Large intestine (tissue), 3 donors: ENCODE results near the gene LYST. TPM values are rescaled to one million over a fixed set of nuclear protein-coding genes. Genes with fewer than 3 reads are reported as not detected.
A peak's percentile ranks its signal among the peaks of the same experiment; 100 is the strongest.

ENCODE experiments used
- DNase-seq, 2 donors: peaks; one replicate each; pipeline versions ENCODE4 v3.0.0 to v3.0.0-alpha.2; 2013
- H3K27ac ChIP-seq: one replicate; pipeline ENCODE4 v1.5.1; 2013; ENCODE audit warnings: low read length
- H3K27me3 ChIP-seq: 2 replicates; pipeline ENCODE4 v1.6.1; 2013; ENCODE audit warnings: low read length; ENCODE audit not compliant: control insufficient read depth, insufficient read depth
- H3K36me3 ChIP-seq: 2 replicates; pipeline ENCODE4 v1.6.1; 2013; ENCODE audit warnings: low read length; ENCODE audit not compliant: control insufficient read depth, insufficient read depth
- H3K4me1 ChIP-seq: one replicate; pipeline ENCODE4 v1.6.1; 2013; ENCODE audit warnings: low read length; ENCODE audit not compliant: control insufficient read depth, insufficient read depth
- H3K4me3 ChIP-seq: one replicate; pipeline ENCODE4 v1.5.1; 2013; ENCODE audit warnings: low read length
- H3K9me3 ChIP-seq: one replicate; pipeline ENCODE4 v1.6.1; 2013; ENCODE audit warnings: mild to moderate bottlenecking, low read depth, low read length, moderate library complexity; ENCODE audit not compliant: control insufficient read depth
- WGBS: methylation state at CpG from one replicate; pipeline ENCODE4 v1.1.5; 2013; ENCODE audit warnings: low lambda C conversion rate; ENCODE audit not compliant: insufficient coverage; 5-methylcytosine and 5-hydroxymethylcytosine counted together
- polyA plus RNA-seq: library from polyadenylated mRNA; unstranded; fragments of 120-200 nt; gene quantifications from one replicate; pipeline ENCODE4 v1.2.1, GENCODE V29; 2013

LYST gene
- polyA plus RNA-seq, 1 donor: 6.3 TPM

DNA sequence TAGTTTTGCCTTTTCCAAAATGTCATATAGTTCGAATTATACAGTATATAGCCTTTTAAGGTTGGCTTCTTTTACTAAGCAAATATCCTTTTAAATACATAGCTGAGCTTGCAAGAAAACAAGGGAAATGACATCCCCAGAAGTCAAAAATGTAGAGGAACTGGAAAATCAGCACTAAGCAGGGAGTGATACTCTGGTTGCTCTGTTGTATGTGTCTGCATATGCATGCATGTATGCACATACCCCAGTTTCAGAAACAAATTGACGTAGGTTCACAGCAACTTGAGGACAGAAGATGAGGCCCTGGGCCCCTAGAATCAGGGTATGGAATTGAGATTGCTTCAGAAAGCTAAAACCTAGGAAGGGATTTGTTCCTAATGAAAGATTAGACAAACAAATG is 142.0 kb downstream of the LYST start:
- Histone ChIP-seq H3K9me3 (no peaks in the 10 kb centered on the region), H3K27me3 (no peaks in the 10 kb centered on the region), H3K27ac (no peak overlapping the region), H3K4me1 (peaks cover 6% of the 10 kb centered on the region), H3K4me3 (no peak overlapping the region), H3K36me3 (peaks cover 8% of the 10 kb centered on the region)
- DNase-seq: no peak
- WGBS: 100% methylated on average over 1 of the region's 2 CpGs

- no peaks in the 10 kb centered on the region for H3K9me3 ChIP-seq
- no peaks in the 10 kb centered on the region for H3K27me3 ChIP-seq
- no peak overlapping the region for H3K27ac ChIP-seq
- WGBS: 100% methylated on average over 2 of the region's 2 CpGs
- no peak for DNase-seq
- no peak overlapping the region for H3K4me3 ChIP-seq
- peaks cover 6% of the 10 kb centered on the region for H3K36me3 ChIP-seq
- peaks cover 6% of the 10 kb centered on the region for H3K4me1 ChIP-seq
These were observed 143.8 kb downstream of the LYST start for GRCh38 chr1:235722858-235723257.

- no peak overlapping the region for H3K4me3 ChIP-seq
- no peaks in the 10 kb centered on the region for H3K9me3 ChIP-seq
- peaks cover 6% of the 10 kb centered on the region for H3K4me1 ChIP-seq
- H3K27me3 ChIP-seq: no peaks in the 10 kb centered on the region
- 40% methylated on average over 1 of the region's 4 CpGs for WGBS
- peak overlapping the region; percentile 60 for H3K27ac ChIP-seq
- H3K36me3 ChIP-seq: peaks cover 6% of the 10 kb centered on the region
- DNase-seq: peak; percentile 83 to 93
These were observed 144.7 kb downstream of the LYST start for GRCh38 chr1:235721982-235722381.

- H3K27me3 ChIP-seq: no peaks in the 10 kb centered on the region
- no peak overlapping the region for H3K4me3 ChIP-seq
- H3K36me3 ChIP-seq: peaks cover 6% of the 10 kb centered on the region
- H3K9me3 ChIP-seq: no peaks in the 10 kb centered on the region
- H3K4me1 ChIP-seq: peaks cover 6% of the 10 kb centered on the region
- WGBS: 100% methylated on average over 1 of the region's 4 CpGs
- no peak for DNase-seq
- H3K27ac ChIP-seq: no peak overlapping the region
These were observed 146.2 kb downstream of the LYST start for GRCh38 chr1:235720544-235720943.

GRCh38 chr1:235714205-235714897 is 152.4 kb downstream of the LYST start:
- H3K4me1 ChIP-seq: peaks cover under 1% of the 10 kb centered on the region
- 33% methylated on average over 1 of the region's 4 CpGs for WGBS
- H3K27ac ChIP-seq: no peak overlapping the region
- no peaks in the 10 kb centered on the region for H3K9me3 ChIP-seq
- H3K4me3 ChIP-seq: no peak overlapping the region
- no peaks in the 10 kb centered on the region for H3K27me3 ChIP-seq
- DNase-seq: no peak
- H3K36me3 ChIP-seq: no peaks in the 10 kb centered on the region

GRCh38 chr1:235712812-235713211 is 153.9 kb downstream of the LYST start:
- no peaks in the 10 kb centered on the region for H3K9me3 ChIP-seq
- peaks cover 12% of the 10 kb centered on the region for H3K4me1 ChIP-seq
- WGBS: 100% methylated on average over 1 of the region's 1 CpG
- H3K4me3 ChIP-seq: no peak overlapping the region
- H3K36me3 ChIP-seq: no peaks in the 10 kb centered on the region
- no peak overlapping the region for H3K27ac ChIP-seq
- no peaks in the 10 kb centered on the region for H3K27me3 ChIP-seq
- no peak for DNase-seq

DNA sequence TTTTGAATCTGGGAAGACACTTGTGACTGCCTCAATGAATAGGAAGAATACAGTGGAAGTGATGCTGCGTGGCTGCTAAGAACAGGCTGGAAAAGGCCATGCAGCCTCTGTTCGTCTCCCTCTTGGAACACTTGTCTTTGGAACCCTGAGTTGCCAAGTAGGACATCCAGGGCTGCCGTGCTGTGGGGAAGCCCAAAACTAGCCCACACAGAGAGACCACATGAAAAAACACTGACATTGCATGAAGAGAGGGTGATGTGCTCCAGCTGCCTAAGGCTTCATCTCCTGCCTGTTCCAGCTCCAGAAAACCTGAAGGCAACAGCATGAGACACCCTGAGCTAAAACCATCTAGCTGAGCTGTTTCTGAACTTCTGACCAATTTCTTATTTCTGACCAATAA is 156.0 kb downstream of the LYST start:
- Histone ChIP-seq H3K27ac (no peak overlapping the region), H3K27me3 (no peaks in the 10 kb centered on the region), H3K4me1 (peaks cover 12% of the 10 kb centered on the region), H3K9me3 (no peaks in the 10 kb centered on the region), H3K4me3 (no peak overlapping the region), H3K36me3 (no peaks in the 10 kb centered on the region)
- WGBS: no CpG with 5 or more reads among the region's 3 CpGs
- no peak for DNase-seq

DNA sequence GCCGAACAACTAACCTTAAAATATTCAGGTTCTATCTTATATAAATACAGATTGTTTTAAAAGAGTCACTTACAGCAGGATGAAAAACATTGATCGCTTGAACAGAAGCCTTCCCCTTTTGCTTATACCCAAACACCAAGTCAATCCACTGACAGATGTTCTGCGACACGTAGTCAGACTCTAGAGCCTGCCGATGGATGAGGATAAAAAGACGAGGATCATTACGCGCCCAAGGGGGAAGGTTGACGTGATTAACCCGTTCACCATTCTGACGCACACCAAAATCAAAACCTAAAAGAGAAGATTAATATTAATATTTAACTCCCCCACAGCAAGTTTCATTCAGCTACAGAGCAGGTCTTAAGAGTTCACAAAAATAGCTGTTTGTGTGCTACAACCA is 157.7 kb downstream of the LYST start:
- no peaks in the 10 kb centered on the region for H3K9me3 ChIP-seq
- 60% methylated on average over 1 of the region's 11 CpGs for WGBS
- DNase-seq: no peak
- H3K4me1 ChIP-seq: peaks cover 12% of the 10 kb centered on the region
- peak overlapping the region; percentile 86 for H3K27ac ChIP-seq
- H3K36me3 ChIP-seq: no peaks in the 10 kb centered on the region
- no peaks in the 10 kb centered on the region for H3K27me3 ChIP-seq
- H3K4me3 ChIP-seq: no peak overlapping the region

- H3K4me1 ChIP-seq: peaks cover 12% of the 10 kb centered on the region
- no CpG with 5 or more reads among the region's 4 CpGs for WGBS
- no peaks in the 10 kb centered on the region for H3K36me3 ChIP-seq
- peak overlapping the region; percentile 86 for H3K27ac ChIP-seq
- H3K9me3 ChIP-seq: no peaks in the 10 kb centered on the region
- no peak overlapping the region for H3K4me3 ChIP-seq
- peak; percentile 72 to 91 for DNase-seq
- no peaks in the 10 kb centered on the region for H3K27me3 ChIP-seq
These were observed 158.2 kb downstream of the LYST start for GRCh38 chr1:235708390-235708962.

DNA sequence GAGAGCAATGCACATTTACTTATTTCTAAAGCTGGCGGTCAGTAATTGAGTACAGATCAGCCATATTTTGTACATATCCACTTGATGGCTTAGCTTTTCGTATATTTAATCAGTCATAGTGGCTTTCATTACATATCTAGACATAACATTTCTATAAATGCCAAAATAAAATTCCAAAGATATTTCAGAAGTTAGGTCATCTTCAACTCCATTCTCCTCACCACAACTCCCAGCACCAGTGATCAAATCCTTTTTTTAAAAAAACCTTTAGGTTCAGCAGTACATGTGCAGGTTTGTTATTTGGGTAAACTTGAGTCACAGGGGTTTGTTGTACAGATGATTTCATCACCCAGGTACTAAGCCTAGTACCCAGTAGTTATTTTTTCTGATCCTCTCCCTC is 163.2 kb downstream of the LYST start:
- H3K27ac ChIP-seq: no peak overlapping the region
- no peaks in the 10 kb centered on the region for H3K9me3 ChIP-seq
- DNase-seq: no peak
- no CpG with 5 or more reads among the region's 2 CpGs for WGBS
- peaks cover 4% of the 10 kb centered on the region for H3K36me3 ChIP-seq
- H3K27me3 ChIP-seq: no peaks in the 10 kb centered on the region
- H3K4me3 ChIP-seq: no peak overlapping the region
- H3K4me1 ChIP-seq: peaks cover 5% of the 10 kb centered on the region

DNA sequence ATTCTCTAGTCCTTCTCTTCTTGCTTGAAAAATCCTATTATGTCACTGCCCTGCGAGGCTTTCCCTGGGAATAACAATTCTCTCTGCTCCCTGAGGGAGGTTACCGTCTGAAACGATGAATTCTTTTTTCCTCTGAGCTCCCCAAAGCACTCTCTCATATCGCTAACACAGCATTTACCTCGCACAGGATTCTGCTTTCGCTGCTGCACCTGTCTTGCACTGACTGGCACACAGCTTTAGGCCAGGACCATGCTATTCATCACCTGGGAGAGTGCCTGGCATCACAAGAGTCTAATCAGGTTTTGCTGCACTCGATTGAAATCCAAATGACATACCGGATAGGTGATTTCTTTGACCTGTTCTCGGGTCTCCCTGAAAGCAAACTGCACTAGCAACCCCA is 164.3 kb downstream of the LYST start:
- H3K4me1 ChIP-seq: no peaks in the 10 kb centered on the region
- H3K4me3 ChIP-seq: no peak overlapping the region
- H3K36me3 ChIP-seq: peaks cover 4% of the 10 kb centered on the region
- WGBS: 100% methylated on average over 1 of the region's 9 CpGs
- H3K9me3 ChIP-seq: no peaks in the 10 kb centered on the region
- no peaks in the 10 kb centered on the region for H3K27me3 ChIP-seq
- no peak overlapping the region for H3K27ac ChIP-seq
- no peak for DNase-seq
